B cell (primary cell): ENCODE results near the gene NOC2L. TPM values are rescaled to one million over a fixed set of nuclear protein-coding genes. Genes with fewer than 3 reads are reported as not detected.
"Not testable (repeated sequence)": the region's sequence is repeated elsewhere in the genome, so short reads cannot be mapped to it uniquely, and the experiment has no call there.

ENCODE experiments used
- ATAC-seq: fragments of 200-7000 bp; cut with Tn5 transposase; one replicate; pipeline ENCODE4 v1.10.0; 2021; ENCODE audit warnings: low read depth, mild to moderate bottlenecking, moderate number of reproducible peaks, moderate library complexity
- CTCF ChIA-PET: fragments of 350-600 bp; sonication (Branson Sonifier 250); formaldehyde crosslinking; loops from one replicate; lab custom pipeline; 2021; ENCODE audit warnings: antibody characterized with exemption, inconsistent platforms; lab: Charles Lee
- POLR2A ChIA-PET: fragments of 350-600 bp; sonication (Branson Sonifier 250); formaldehyde crosslinking; loops from one replicate; lab custom pipeline; 2021; ENCODE audit warnings: antibody characterized with exemption; lab: Charles Lee
- DNase-seq: peaks from one replicate; pipeline ENCODE4 v3.0.0; 2013
- H2AFZ ChIP-seq: 2 replicates; pipeline ENCODE4 v1.6.1; 2012; ENCODE audit warnings: mild to moderate bottlenecking, low read depth, low read length; ENCODE audit not compliant: insufficient read depth, poor library complexity, severe bottlenecking
- H3K27ac ChIP-seq, 2 donors: 1 replicate in 1 of 2; 2 replicates in 1 of 2; pipeline ENCODE4 v1.5.1; 2012 to 2013; ENCODE audit warnings: low read length in 2 of 2, mild to moderate bottlenecking in 2 of 2, moderate library complexity in 1 of 2
- H3K27me3 ChIP-seq, 4 experiments: fragments of 200-600 bp in 1 of 4; sonication (generic) in 1 of 4; replicated peaks in 1 of 4; 1 replicate in 2 of 4; 2 replicates in 2 of 4; pipeline versions ENCODE4 v1.6.1 to v1.7.0; 2013 to 2016; ENCODE audit warnings: low read length in 3 of 4, mild to moderate bottlenecking in 2 of 4, mixed read lengths in 1 of 4, moderate library complexity in 1 of 4; ENCODE audit not compliant: insufficient read depth in 4 of 4, control insufficient read depth in 3 of 4; ENCODE audit errors: control extremely low read depth in 1 of 4
- H3K36me3 ChIP-seq, 2 experiments: replicated peaks in 1 of 2; 1 replicate in 1 of 2; 2 replicates in 1 of 2; pipeline versions ENCODE4 v1.6.1 to v1.7.1; 2013; ENCODE audit warnings: low read length in 1 of 2; ENCODE audit not compliant: insufficient read depth in 2 of 2, control insufficient read depth in 1 of 2; ENCODE audit errors: control extremely low read depth in 1 of 2, extremely low read depth in 1 of 2
- H3K4me1 ChIP-seq, 2 donors: fragments of 200-600 bp in 1 of 2; sonication (generic) in 1 of 2; 1 replicate in 1 of 2; 2 replicates in 1 of 2; pipeline versions ENCODE4 v1.5.1 to v1.6.1; 2013 to 2017; ENCODE audit warnings: low read length in 2 of 2; ENCODE audit not compliant: control insufficient read depth in 2 of 2, insufficient read depth in 2 of 2
- H3K4me2 ChIP-seq: replicated peaks from 2 replicates; pipeline ENCODE3; 2012; ENCODE audit warnings: mild to moderate bottlenecking, low read depth, low read length; ENCODE audit not compliant: poor library complexity, severe bottlenecking
- H3K4me3 ChIP-seq, 5 experiments: fragments of 200-600 bp in 1 of 5; sonication (generic) in 1 of 5; 1 replicate in 3 of 5; 2 replicates in 2 of 5; pipeline versions ENCODE4 v1.5.1 to v1.7.0; 2011 to 2016; ENCODE audit warnings: low read length in 4 of 5, mild to moderate bottlenecking in 4 of 5, low read depth in 2 of 5, control low read depth in 1 of 5, moderate library complexity in 1 of 5; ENCODE audit not compliant: insufficient read depth in 1 of 5; ENCODE audit errors: control extremely low read depth in 1 of 5, extremely low read depth in 1 of 5
- H3K79me2 ChIP-seq: fragments of 200-600 bp; sonication (generic); one replicate; pipeline ENCODE4 v1.6.0; 2016; ENCODE audit warnings: low read length; ENCODE audit not compliant: control insufficient read depth, insufficient read depth
- H3K9ac ChIP-seq: fragments of 200-600 bp; sonication (generic); 2 replicates; pipeline ENCODE4 v1.6.1; 2017; ENCODE audit warnings: mild to moderate bottlenecking, low read length, moderate library complexity
- H3K9me3 ChIP-seq, 3 donors: one replicate each; pipeline versions ENCODE4 v1.6.1 to v1.7.1; 2013; ENCODE audit warnings: low read length in 2 of 3; ENCODE audit not compliant: control insufficient read depth in 2 of 3, insufficient read depth in 1 of 3; ENCODE audit errors: control extremely low read depth in 1 of 3
- H4K20me1 ChIP-seq: 2 replicates; pipeline ENCODE4 v1.6.0; 2012; ENCODE audit warnings: mild to moderate bottlenecking, low read length; ENCODE audit not compliant: insufficient read depth, control insufficient read depth, poor library complexity, severe bottlenecking
- H3K27ac Mint-ChIP-seq: one replicate; pipeline ENCODE4 v1.8.0; 2021; ENCODE audit warnings: mixed read lengths
- H3K27me3 Mint-ChIP-seq: one replicate; pipeline ENCODE4 v1.8.0; 2021; ENCODE audit warnings: mixed read lengths
- H3K4me1 Mint-ChIP-seq: one replicate; pipeline ENCODE4 v1.8.0; 2021; ENCODE audit warnings: mixed read lengths
- H3K4me3 Mint-ChIP-seq: one replicate; pipeline ENCODE4 v1.8.0; 2021; ENCODE audit warnings: mixed read lengths
- H3K9me3 Mint-ChIP-seq: one replicate; pipeline ENCODE4 v1.8.0; 2022; ENCODE audit warnings: mixed read lengths; ENCODE audit not compliant: insufficient read depth
- EZH2 ChIP-seq: IDR thresholded peaks from 2 replicates; pipeline ENCODE4 v1.6.1; 2012; ENCODE audit warnings: borderline replicate concordance, low read depth, mild to moderate bottlenecking, moderate library complexity, low read length; ENCODE audit not compliant: insufficient read depth, poor library complexity, severe bottlenecking
- WGBS: methylation state at CpG from one replicate; pipeline ENCODE4 v1.1.5; 2013; ENCODE audit warnings: missing lambda C conversion rate; ENCODE audit not compliant: insufficient coverage; 5-methylcytosine and 5-hydroxymethylcytosine counted together
- intact Hi-C: fragments of 100-400 bp; cut with micrococcal nuclease; formaldehyde crosslinking; loops from one replicate; pipeline ENCODE4 v1.10.0; 2022
- polyA plus RNA-seq: library from polyadenylated mRNA; depleted of rRNA; stranded (reverse); fragments of >200 nt; gene quantifications from 2 replicates; pipeline ENCODE4 v1.2.3, GENCODE V29; 2012
- total RNA-seq, 2 donors: library from RNA; stranded (reverse); fragments of 120-200 nt in 1 of 2; gene quantifications; 1 replicate in 1 of 2; 2 replicates in 1 of 2; pipeline versions ENCODE4 v1.2.3 to v1.2.4, GENCODE V29; 2013 to 2022
- TF ChIP-seq, protein P1 (sequence below): fragments of 200-600 bp; IDR thresholded peaks from one replicate; pipeline ENCODE4 v1.8.0; 2022; ENCODE audit warnings: antibody characterized with exemption, mild to moderate bottlenecking

The NOC2L gene
- total and polyA plus RNA-seq, 2 donors (not counting 1 experiment from before 2014, with no cell fraction given): 48.0 to 64.1 TPM

DNA sequence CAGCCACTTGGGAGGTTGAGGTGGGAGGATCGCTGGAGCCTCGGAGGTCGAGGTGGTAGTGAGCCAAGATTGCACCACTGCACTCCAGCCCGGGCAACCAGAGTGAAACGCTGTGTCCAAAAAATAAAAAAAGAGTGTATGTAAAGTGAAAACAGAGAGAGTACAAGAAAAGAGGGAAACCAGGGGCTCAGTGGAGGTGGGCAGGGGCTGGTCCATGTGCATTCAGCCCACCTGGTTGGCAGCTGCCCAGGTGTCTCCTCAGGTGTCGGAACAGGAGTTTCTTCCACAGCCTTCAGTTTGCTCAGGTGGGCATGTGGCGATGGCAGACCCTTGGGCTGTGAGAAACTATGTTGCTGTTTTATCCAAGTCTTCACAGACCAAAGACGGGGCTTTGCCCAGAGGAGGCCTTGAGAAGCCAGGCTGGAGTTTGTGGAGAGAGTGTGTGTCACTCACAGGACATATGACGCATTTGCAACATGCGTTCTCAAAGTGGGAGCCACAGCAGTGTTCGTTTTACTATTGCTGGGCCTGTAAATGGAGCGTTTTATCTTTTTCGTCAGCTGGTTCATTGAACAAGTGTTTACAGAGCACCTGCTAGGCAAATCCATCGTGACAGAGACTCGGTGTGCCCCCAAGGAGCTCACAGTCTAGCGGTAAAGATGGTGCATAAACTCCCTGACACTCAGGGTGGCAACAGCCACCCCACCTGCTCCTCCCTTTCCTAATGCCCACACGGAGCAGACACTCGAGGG is 57.8 kb downstream of the NOC2L start:
- intact Hi-C loops: no loop called here
- no peak overlapping the region for H3K27ac Mint-ChIP-seq
- Histone ChIP-seq H3K4me2 (no peak overlapping the region), H4K20me1 (no peaks in the 10 kb centered on the region), H3K4me1 (peaks cover 14 to 23% of the 10 kb centered on the region in 2 donors), H3K27ac (no peak overlapping the region), H3K79me2 (no peaks in the 10 kb centered on the region), H3K4me3 (no peak overlapping the region), H3K36me3 (no peaks in the 10 kb centered on the region), H3K27me3 (peaks cover 0 to 59% (median 21%) of the 10 kb centered on the region in 4 experiments), H3K9me3 (peaks cover 0 to 19% (median 0%) of the 10 kb centered on the region in 3 donors), H2AFZ (no peak overlapping the region), H3K9ac (no peak overlapping the region)
- ChIA-PET POLR2A (no interaction called here), CTCF (no interaction called here)
- ATAC-seq: no peak
- H3K4me3 Mint-ChIP-seq: no peak overlapping the region
- no peak for TF ChIP-seq EZH2
- TF ChIP-seq, protein P1, sequence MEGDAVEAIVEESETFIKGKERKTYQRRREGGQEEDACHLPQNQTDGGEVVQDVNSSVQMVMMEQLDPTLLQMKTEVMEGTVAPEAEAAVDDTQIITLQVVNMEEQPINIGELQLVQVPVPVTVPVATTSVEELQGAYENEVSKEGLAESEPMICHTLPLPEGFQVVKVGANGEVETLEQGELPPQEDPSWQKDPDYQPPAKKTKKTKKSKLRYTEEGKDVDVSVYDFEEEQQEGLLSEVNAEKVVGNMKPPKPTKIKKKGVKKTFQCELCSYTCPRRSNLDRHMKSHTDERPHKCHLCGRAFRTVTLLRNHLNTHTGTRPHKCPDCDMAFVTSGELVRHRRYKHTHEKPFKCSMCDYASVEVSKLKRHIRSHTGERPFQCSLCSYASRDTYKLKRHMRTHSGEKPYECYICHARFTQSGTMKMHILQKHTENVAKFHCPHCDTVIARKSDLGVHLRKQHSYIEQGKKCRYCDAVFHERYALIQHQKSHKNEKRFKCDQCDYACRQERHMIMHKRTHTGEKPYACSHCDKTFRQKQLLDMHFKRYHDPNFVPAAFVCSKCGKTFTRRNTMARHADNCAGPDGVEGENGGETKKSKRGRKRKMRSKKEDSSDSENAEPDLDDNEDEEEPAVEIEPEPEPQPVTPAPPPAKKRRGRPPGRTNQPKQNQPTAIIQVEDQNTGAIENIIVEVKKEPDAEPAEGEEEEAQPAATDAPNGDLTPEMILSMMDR: no peak
- WGBS: 92% methylated on average over 17 of the region's 18 CpGs
- peaks cover 56% of the 10 kb centered on the region for H3K27me3 Mint-ChIP-seq
- no peaks in the 10 kb centered on the region for H3K9me3 Mint-ChIP-seq
- peak; percentile 3 for DNase-seq
- H3K4me1 Mint-ChIP-seq: peaks cover 21% of the 10 kb centered on the region

DNA sequence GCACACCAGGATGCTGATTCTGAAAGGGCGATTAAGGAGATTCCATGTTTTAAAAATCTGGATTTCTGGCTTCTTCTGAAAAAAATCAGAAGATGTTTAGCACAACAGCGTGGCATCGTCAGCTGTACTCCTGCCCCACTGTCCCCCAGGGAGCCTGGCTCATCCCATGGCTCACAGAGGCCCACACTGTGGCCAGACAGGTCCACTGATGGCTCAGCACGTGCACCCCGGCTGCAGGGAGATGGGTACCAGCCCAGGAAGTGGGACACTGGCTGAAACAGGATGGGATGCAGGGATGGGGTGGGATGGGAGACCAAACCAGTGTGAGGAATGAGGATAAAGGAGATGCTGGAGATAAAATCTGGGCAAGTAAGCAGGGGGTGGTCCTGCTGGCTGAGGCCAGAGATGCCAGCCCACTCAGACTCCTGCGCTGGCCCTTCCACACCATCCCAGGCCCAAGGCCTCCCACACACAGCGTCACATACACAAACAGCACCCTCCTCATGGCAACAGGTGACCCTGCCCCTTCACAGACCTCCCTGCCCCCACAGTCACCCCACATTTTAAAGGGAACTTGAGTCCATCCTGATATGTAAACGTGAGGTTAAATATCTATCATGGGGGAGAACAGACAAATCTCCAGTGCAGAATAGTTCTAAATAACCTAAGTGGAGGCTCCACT is 59.3 kb downstream of the NOC2L start:
- no peak overlapping the region for H3K4me3 Mint-ChIP-seq
- H3K9me3 Mint-ChIP-seq: no peaks in the 10 kb centered on the region
- no peak overlapping the region for H3K27ac ChIP-seq
- ATAC-seq (no peak), DNase-seq (peak; percentile 5)
- H3K27me3 ChIP-seq: peaks cover 0 to 50% (median 14%) of the 10 kb centered on the region in 4 experiments
- H3K9me3 ChIP-seq: peaks cover 0 to 19% (median 0%) of the 10 kb centered on the region in 3 donors
- no peak overlapping the region for H3K4me3 ChIP-seq
- POLR2A ChIA-PET: no interaction called here
- H4K20me1 ChIP-seq: no peaks in the 10 kb centered on the region
- H3K4me1 ChIP-seq: peaks cover 0 to 7% of the 10 kb centered on the region in 2 donors
- H3K4me2 ChIP-seq: no peak overlapping the region
- H3K27ac Mint-ChIP-seq: no peak overlapping the region
- 84% methylated on average over 7 of the region's 8 CpGs for WGBS
- CTCF ChIA-PET: no interaction called here
- peaks cover 52% of the 10 kb centered on the region for H3K27me3 Mint-ChIP-seq
- H3K4me1 Mint-ChIP-seq: peaks cover 8% of the 10 kb centered on the region
- H3K9ac ChIP-seq: no peak overlapping the region
- H2AFZ ChIP-seq: no peak overlapping the region
- intact Hi-C loops: no loop called here
- TF ChIP-seq, protein P1: no peak
- TF ChIP-seq EZH2: no peak
- H3K79me2 ChIP-seq: no peaks in the 10 kb centered on the region
- no peaks in the 10 kb centered on the region for H3K36me3 ChIP-seq

DNA sequence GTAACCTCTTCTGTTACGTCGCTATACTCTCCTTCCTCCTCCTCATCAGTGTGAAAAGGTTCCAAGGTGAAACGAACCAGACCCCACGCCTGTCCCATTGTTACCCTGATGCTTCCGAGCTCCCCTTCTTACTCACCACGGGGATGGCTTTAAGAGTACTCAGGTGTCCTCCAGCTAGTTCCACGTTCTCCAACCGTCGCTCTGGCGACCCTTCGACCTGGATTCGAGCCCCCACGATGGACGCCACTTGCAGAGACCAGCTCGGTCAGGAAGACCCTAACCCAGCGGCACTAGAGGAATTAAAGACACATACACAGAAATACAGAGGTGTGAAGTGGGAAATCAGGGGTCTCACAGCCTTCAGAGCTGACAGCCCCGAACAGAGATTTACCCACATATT is 61.1 kb downstream of the NOC2L start:
- 42% methylated on average over 8 of the region's 17 CpGs for WGBS
- H3K9me3 Mint-ChIP-seq, H2AFZ ChIP-seq, intact Hi-C loops, H3K4me1 ChIP-seq, H3K4me1 Mint-ChIP-seq, ATAC-seq, H4K20me1 ChIP-seq, H3K9ac ChIP-seq, H3K79me2 ChIP-seq, H3K36me3 ChIP-seq, CTCF ChIA-PET, H3K4me3 ChIP-seq, H3K4me3 Mint-ChIP-seq, H3K27ac Mint-ChIP-seq, DNase-seq, H3K27ac ChIP-seq, H3K4me2 ChIP-seq: not testable (repeated sequence)
- Histone ChIP-seq H3K9me3 (peaks cover 0 to 12% (median 0%) of the 10 kb centered on the region in 3 donors), H3K27me3 (peaks cover 0 to 41% (median 10%) of the 10 kb centered on the region in 4 experiments)
- POLR2A ChIA-PET: interaction anchor here (0.5 kb wide), 1 partner anchor 69 kb away, joined by 4 read pairs; no protein-coding TSS in a partner anchor
- H3K27me3 Mint-ChIP-seq: peaks cover 54% of the 10 kb centered on the region
